ENCODE results near the gene AFF3. TPM values are rescaled to one million over a fixed set of nuclear protein-coding genes. Genes with fewer than 3 reads are reported as not detected.
A peak's percentile ranks its signal among the peaks of the same experiment; 100 is the strongest.

AFF3 gene
- total and polyA plus RNA-seq, 2 of the 4 experiments (the other 2 are of a cell fraction) = 12.9 to 14.3 TPM

GRCh38 chr2:99700482-99701398, 441.6 kb downstream of the AFF3 start:
- BruUV-seq (replicated peaks) = no TSS peak
- peak overlapping the region; percentile 48 for H3K14ac ChIP-seq (replicated peaks; ENCODE audit: low read depth, low read length)
- no peak overlapping the region for H3K4me3 ChIP-seq (ENCODE audit: insufficient read depth, low read depth, low read length)
- H3K4me1 ChIP-seq (ENCODE audit: control insufficient read depth, insufficient read depth, low read length) = peaks cover 17% of the 10 kb centered on the region
- ATAC-seq (ENCODE audit: low read depth) (no peak), DNase-seq (no peak)
- H4K91ac ChIP-seq (ENCODE audit: insufficient read depth, low read depth, low read length) = peak overlapping the region; percentile 74
- ChIA-PET POLR2A (ENCODE audit: unreplicated experiment) (no interaction called here), CTCF (no interaction called here)
- H3K27me3 ChIP-seq (ENCODE audit: control insufficient read depth, insufficient read depth, low read length) = no peaks in the 10 kb centered on the region
- H2AFZ ChIP-seq (replicated peaks; ENCODE audit: low read length, poor library complexity) = peak overlapping the region; percentile 2
- intact Hi-C loops (cut with micrococcal nuclease) = no loop called here
- H4K20me1 ChIP-seq (ENCODE audit: insufficient read depth, low read length) = no peaks in the 10 kb centered on the region
- H3K4ac ChIP-seq (ENCODE audit: low read depth, low read length) = peak overlapping the region; percentile 86
- no peaks in the 10 kb centered on the region for H3K36me3 ChIP-seq (ENCODE audit: control insufficient read depth, insufficient read depth, low read length)
- peak overlapping the region; percentile 19; the same call in 1 of the 2 replicates for H3K23ac ChIP-seq (ENCODE audit: low read depth, low read length)
- H3K9me3 ChIP-seq (ENCODE audit: control insufficient read depth, insufficient read depth, low read length) = no peaks in the 10 kb centered on the region
- peak overlapping the region; percentile 27 for H2BK5ac ChIP-seq (ENCODE audit: low read depth, low read length, poor library complexity, severe bottlenecking)
- no peak overlapping the region for H3K4me2 ChIP-seq (ENCODE audit: low read depth, low read length)
- H2BK20ac ChIP-seq (ENCODE audit: low read depth, low read length) = peak overlapping the region; percentile 90
- H3K9me1 ChIP-seq (ENCODE audit: insufficient read depth, low read length) = peaks cover 31% of the 10 kb centered on the region
- H3K18ac ChIP-seq (ENCODE audit: low read depth, low read length) = peak overlapping the region; percentile 42
- H2AK9ac ChIP-seq (replicated peaks; ENCODE audit: low read depth, low read length, poor library complexity) = no peak overlapping the region
- peak overlapping the region; percentile 88 for H2AK5ac ChIP-seq (ENCODE audit: low read depth, low read length)
- peak overlapping the region in 1 of 2 experiments; percentile 65; a peak in 3 of 4 replicates for H4K8ac ChIP-seq (ENCODE audit: low read depth in 2 of 2, low read length in 2 of 2)
- dilution Hi-C loops (cut with HindIII; ENCODE audit: low sequenced_read_pairs, unreplicated experiment) = no loop called here
- no peak overlapping the region for H3K9ac ChIP-seq (ENCODE audit: low read depth, low read length)
- WGBS, 2 experiments (ENCODE audit: extremely low coverage in 2 of 2, insufficient read length in 1 of 2) = 100% methylated on average over 6 of the region's 14 CpGs; no CpG with 5 or more reads in 1 of the 2 experiments
- in situ Hi-C loops (cut with MboI; ENCODE audit: low sequenced_read_pairs) = loop anchor here (25.0 kb wide), 1 partner anchor 687 kb away; no protein-coding TSS in a partner anchor
- H2BK120ac ChIP-seq (ENCODE audit: low read depth, low read length) = peak overlapping the region; percentile 75
- H3K79me1 ChIP-seq (ENCODE audit: low read depth in 1 of 2, low read length in 2 of 2) = peaks cover 4 to 9% of the 10 kb centered on the region in 2 experiments; a peak in 1 of 4 replicates
- 0 out of 2 replicates have a peak overlapping the region, but pooled peaks have one; percentile 4 for H4K5ac ChIP-seq (ENCODE audit: low read depth, low read length)
- peak overlapping the region; percentile 78; the same call in 1 of the 3 replicates for H2BK15ac ChIP-seq (ENCODE audit: low read depth, low read length)
- H3K56ac ChIP-seq (ENCODE audit: extremely low read depth, insufficient read depth, low read length) = no peak overlapping the region
- TF ChIP-seq NFE2L2 (IDR thresholded peaks at IDR 0.05; ENCODE audit: low read depth, low read length) = no peak
- no peak for TF ChIP-seq CHD1 (IDR thresholded peaks at IDR 0.05; ENCODE audit: low read depth, low read length)
- TF ChIP-seq MXI1 (IDR thresholded peaks at IDR 0.05; ENCODE audit: borderline replicate concordance, low read depth, low read length) = no peak
- no peak for TF ChIP-seq FOS (IDR thresholded peaks at IDR 0.05; ENCODE audit: low read depth, low read length)
- no peak for TF ChIP-seq BHLHE40 (IDR thresholded peaks at IDR 0.05; ENCODE audit: low read depth, low read length)
- TF ChIP-seq, protein P1, sequence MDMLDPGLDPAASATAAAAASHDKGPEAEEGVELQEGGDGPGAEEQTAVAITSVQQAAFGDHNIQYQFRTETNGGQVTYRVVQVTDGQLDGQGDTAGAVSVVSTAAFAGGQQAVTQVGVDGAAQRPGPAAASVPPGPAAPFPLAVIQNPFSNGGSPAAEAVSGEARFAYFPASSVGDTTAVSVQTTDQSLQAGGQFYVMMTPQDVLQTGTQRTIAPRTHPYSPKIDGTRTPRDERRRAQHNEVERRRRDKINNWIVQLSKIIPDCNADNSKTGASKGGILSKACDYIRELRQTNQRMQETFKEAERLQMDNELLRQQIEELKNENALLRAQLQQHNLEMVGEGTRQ (IDR thresholded peaks at IDR 0.05; ENCODE audit: low read depth, low read length) = no peak
- H3K27ac ChIP-seq (ENCODE audit: insufficient read depth, low read length) = no peak overlapping the region

All from IMR-90 (cell line).